ENCODE results near the gene RALGAPB.
"Not testable (repeated sequence)": the region's sequence is repeated elsewhere in the genome, so short reads cannot be mapped to it uniquely, and the experiment has no call there.

The RALGAPB gene

GRCh38 chr20:38447251-38447661 is 25.4 kb upstream of the RALGAPB start:
- DNase-seq (ENCODE audit: low read depth in 2 of 2), result no peak

DNA sequence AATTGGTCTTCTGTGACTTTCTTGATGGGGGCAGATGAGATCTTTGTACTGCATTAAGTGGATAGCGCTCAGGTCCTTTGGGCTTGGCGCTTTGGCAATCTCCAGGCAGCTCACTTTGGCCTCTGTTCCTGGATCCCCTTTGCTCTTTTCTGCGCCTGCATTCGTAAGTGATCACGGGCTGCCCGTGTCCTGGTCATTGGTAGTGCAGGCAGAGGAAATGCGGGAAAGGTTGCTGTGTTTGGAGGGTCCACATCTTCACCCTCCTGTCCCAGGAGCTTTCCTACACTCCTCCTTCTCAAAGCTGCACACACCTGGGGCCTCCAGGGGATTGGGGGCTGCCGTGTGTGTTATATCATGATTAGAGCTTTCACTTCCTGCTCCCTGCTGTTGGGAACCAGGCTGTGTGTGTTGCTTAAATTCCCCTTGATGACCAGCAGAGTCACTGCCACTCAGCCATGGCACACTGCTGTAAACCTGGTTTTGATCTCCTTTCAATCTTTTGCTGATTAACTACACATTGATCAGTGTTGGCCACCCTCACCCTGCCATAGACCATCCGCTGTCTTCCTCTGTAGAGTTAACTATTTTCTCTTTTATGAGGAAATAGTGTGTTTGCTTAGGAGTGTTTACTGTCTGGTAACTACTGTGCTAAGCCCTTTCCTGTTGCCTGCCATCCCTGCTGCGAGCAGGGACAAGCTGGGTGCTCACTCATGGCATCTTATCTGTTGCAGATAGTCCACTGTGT is 24.5 kb upstream of the RALGAPB start:
- DNase-seq (ENCODE audit: low read depth in 2 of 2), result no peak

- DNase-seq (ENCODE audit: low read depth in 2 of 2), result no peak
These were observed 23.6 kb upstream of the RALGAPB start for GRCh38 chr20:38449046-38449445.

DNA sequence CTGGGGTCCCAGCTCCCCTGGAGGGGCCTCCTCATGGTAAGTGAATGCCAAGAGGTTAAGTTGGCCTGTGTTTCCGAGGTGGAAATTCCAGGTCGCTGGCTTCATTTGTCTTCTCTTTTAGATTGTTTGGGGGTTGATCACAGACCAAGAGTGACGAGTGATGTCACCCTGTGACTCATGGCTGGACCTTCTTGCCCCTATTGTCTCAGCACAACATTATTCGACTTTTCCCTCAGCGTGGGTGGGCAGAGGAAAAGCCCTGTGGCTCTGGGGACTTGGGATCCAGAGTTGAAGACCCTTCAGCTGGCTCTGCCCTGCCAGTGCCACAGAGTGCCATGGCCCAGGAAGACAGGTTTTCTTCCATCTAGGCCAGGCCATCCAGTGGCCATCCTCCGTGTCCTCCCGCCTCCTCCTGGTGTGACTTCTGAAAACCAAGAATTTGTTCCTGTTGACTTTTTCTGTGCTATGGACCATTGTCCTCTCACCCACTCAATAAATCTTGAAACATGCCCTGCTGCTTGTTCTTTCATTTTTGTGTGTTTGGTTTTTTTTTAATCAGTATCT is 22.1 kb upstream of the RALGAPB start:
- DNase-seq (ENCODE audit: low read depth in 2 of 2), result no peak

- DNase-seq (ENCODE audit: low read depth in 2 of 2), result no peak
These were observed 19.6 kb upstream of the RALGAPB start for GRCh38 chr20:38452880-38453624.

GRCh38 chr20:38453941-38454340 is 18.7 kb upstream of the RALGAPB start:
- no peak for DNase-seq (ENCODE audit: low read depth in 2 of 2)

DNA sequence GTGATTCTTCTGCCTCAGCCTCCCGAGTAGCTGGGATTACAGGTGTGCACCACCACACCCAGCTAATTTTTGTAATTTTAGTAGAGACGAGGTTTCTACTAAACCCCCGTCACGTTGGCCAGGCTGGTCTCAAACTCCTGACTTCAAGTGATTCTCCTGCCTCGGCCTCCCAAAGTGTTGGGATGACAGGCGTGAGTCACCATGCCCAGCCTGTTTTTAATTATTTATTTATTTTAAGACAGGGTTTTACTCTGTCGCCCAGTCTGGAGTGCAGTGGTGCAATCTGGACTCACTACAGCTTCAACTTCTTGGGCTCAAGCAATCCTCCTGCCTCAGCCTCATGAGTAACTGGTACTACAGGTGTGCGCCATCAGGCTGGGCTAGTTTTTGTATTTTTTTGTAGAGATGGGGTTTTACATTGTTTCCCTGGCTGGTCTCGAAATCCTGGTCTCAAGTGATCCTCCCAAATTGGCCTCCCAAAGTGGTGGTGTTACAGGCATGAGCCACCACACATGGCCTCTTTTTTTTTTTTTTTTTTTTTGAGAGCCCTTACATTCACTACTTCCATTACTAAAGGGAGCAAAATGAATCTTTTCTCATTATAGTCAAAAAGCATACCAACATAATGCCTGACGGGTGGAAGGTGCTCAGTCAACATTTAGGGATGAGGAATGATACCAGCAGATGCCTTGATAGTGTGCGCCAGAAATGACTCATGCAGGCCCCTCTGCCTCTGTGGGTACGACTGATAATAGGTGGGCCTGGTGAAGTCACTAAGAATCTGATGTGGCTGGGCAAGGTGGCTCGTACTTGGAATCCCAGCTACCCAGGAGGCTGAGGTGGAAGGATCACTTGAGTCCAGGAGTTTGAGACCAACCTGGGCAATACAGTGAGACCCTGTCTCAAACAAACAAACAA is 17.8 kb upstream of the RALGAPB start:
- DNase-seq (ENCODE audit: low read depth in 2 of 2), result no peak

- DNase-seq (ENCODE audit: low read depth in 2 of 2), result no peak
These were observed 14.3 kb upstream of the RALGAPB start for GRCh38 chr20:38458314-38458713.

DNA sequence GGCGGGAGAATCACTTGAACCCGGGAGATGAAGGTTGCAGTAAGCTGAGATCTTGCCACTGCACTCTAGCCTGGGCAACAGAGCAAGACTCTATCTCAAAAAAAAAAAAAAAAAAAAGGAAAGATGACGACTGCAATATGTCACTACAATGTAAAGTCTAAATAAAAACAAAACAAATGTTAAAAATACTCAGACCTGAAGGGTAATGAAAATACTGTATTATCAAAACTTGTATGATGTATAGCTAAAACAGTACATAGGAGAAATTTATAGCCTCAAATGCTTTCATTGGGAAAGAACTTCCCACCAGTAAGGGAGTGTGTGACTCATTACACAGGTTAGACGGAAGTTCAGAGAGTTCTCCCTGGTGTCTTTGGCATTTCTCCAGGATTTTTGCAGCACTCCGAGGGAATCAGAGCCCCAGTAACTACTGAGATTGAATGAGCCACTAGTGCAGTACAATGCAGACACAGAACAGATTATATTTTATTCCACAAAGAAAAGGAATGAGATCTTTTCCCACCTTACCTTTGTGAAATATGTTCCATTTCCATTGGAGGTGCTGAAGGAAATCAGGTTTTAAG is 12.5 kb upstream of the RALGAPB start:
- no peak for DNase-seq (ENCODE audit: low read depth in 2 of 2)

GRCh38 chr20:38460631-38461030 is 12.0 kb upstream of the RALGAPB start:
- DNase-seq (ENCODE audit: low read depth in 2 of 2), result not testable (repeated sequence)

DNA sequence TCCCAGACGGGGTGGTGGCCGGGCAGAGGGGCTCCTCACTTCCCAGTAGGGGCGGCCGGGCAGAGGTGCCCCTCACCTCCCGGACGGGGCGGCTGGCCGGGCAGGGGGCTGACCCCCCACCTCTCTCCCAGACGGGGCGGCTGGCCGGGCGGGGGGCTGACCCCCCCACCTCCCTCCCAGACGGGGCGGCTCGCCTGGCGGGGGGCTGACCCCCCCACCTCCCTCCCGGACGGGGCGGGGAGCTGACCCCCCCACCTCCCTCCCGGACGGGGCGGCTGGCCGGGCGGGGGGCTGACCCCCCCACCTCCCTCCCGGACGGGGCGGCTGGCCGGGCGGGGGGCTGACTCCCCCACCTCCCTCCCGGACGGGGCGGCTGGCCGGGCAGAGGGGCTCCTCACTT is 11.5 kb upstream of the RALGAPB start:
- not testable (repeated sequence) for DNase-seq (ENCODE audit: low read depth in 2 of 2)

GRCh38 chr20:38461569-38461968 is 11.1 kb upstream of the RALGAPB start:
- not testable (repeated sequence) for DNase-seq (ENCODE audit: low read depth in 2 of 2)

GRCh38 chr20:38466171-38466570 is 6.5 kb upstream of the RALGAPB start:
- DNase-seq (ENCODE audit: low read depth in 2 of 2), result no peak

DNA sequence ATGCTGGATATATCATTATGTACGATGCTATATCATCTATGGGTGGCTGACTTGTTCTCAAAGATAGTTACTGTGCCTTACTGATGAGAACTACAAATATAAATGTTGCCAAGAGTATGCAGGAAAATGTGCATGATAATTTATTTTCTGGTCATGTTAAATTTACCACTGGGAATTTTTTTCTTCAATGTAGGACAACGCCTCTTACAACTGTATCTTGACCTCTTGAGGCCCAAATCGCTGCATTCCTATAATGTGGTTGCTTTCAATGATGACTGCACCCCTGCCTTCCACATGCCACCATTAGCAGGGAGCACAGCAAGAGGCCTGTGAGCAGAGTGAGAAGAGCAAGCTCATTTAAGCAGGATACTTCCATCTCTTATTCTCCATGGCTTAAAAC is 5.7 kb upstream of the RALGAPB start:
- no peak for DNase-seq (ENCODE audit: low read depth in 2 of 2)

GRCh38 chr20:38471245-38471644 is 1.4 kb upstream of the RALGAPB start:
- no peak for DNase-seq (ENCODE audit: low read depth in 2 of 2)

DNA sequence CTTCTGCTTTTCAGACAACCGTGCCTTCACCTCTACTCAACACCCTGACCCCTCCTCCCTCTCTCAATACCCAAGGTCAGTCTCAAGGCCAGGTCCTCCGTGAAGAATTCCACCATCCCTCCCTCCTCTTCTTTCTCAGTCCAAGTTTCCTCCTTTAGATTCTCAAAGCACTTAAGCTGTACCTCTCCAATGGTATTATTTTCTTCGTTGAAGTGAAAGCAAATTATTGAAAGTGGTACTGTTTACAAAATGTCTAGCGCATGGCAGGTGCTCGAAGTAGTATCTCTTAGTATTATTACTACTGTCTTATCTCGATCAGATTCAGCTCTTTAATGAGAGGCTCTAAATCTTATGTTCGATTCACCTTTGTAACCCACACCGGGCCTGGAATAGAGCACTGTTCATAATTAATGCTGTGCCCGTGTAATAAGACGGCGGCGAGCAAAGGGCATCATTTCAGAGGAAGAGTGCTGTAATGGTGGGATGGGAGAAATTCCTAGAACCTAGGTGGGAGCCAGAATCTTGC is 593 bp upstream of the RALGAPB start:
- DNase-seq (ENCODE audit: low read depth in 2 of 2), result no peak

- no peak for DNase-seq (ENCODE audit: low read depth in 2 of 2)
These were observed 738 bp downstream of the RALGAPB start for GRCh38 chr20:38473367-38473795.

DNA sequence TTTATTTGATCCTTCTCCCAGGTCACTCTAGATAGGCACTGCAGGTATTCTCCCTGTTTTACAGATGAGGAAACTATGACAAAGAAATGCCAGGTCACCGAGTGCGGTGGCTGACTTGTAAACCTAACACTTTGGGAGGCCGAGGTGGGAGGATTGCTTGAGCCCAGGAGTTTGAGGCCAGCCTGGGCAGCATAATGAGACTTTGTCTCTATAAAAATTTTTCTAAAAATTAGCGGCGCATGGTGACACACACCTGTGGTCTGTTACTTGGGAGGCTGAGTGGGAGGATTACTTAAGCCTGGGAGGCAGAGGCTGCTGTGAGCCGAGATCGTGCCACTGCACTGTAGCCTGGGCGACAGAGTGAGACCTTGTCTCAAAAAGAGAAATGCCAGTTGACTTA is 5.1 kb downstream of the RALGAPB start:
- no peak for DNase-seq (ENCODE audit: low read depth in 2 of 2)

GRCh38 chr20:38479596-38479995 is 7.0 kb downstream of the RALGAPB start:
- no peak for DNase-seq (ENCODE audit: low read depth in 2 of 2)

DNA sequence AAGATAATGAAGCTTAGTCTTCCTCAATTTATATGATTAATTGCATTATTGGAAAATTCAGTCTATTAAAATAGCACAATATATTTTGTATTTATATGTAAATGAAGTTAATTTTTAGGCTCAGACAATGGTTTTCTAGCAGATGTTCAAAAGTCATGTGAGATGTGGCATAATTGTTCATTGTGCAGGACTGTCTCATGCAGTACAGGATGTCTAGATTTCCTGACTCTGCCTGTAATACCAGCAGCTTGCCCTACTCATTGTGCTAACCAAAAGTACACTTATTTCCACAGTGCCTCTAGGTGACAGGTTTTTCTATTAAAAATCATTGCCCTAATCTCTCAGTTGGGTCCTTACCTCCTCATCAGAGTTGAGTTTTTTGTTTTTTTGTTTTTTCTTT is 12.4 kb downstream of the RALGAPB start:
- no peak for DNase-seq (ENCODE audit: low read depth in 2 of 2)

DNA sequence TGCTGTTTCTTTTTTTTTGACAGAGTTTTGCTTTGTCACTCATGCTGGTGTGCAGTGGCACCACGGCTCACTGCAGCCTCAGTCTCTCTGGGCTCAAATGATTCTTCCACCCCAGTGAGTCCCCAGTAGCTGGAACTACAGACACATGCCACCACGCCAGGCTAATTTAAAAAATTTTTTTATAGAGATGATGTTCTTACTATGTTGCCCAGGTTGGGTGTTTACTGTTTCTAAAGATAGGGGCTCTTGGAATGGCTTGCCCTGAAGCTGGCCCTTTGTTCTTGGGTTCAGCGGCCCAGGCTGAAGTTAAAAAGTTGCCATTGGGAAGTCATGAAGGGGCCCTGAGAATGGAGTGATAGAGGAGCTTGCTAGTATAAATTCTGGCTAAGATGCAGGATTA is 16.5 kb downstream of the RALGAPB start:
- DNase-seq (ENCODE audit: low read depth in 2 of 2), result no peak

All from activated CD8-positive, alpha-beta memory T cell treated with anti-CD3 and anti-CD28 coated beads for 4 hours (primary cell).